Measurements from ENCODE around the gene EDDM3A.

- TF ChIP-seq, protein P1, sequence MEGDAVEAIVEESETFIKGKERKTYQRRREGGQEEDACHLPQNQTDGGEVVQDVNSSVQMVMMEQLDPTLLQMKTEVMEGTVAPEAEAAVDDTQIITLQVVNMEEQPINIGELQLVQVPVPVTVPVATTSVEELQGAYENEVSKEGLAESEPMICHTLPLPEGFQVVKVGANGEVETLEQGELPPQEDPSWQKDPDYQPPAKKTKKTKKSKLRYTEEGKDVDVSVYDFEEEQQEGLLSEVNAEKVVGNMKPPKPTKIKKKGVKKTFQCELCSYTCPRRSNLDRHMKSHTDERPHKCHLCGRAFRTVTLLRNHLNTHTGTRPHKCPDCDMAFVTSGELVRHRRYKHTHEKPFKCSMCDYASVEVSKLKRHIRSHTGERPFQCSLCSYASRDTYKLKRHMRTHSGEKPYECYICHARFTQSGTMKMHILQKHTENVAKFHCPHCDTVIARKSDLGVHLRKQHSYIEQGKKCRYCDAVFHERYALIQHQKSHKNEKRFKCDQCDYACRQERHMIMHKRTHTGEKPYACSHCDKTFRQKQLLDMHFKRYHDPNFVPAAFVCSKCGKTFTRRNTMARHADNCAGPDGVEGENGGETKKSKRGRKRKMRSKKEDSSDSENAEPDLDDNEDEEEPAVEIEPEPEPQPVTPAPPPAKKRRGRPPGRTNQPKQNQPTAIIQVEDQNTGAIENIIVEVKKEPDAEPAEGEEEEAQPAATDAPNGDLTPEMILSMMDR (IDR thresholded peaks at IDR 0.05), result no peak
- TF ChIP-seq POLR2A (IDR thresholded peaks at IDR 0.05), result no peak
Measured at GRCh38 chr14:20797164-20797563, 51.5 kb downstream of the EDDM3A start.
